AG04450 (cell line): ENCODE results near the gene CCDC78. TPM values are rescaled to one million over a fixed set of nuclear protein-coding genes. Genes with fewer than 3 reads are reported as not detected.

Source experiments
- CTCF ChIA-PET: fragments of 300-600, 350-600 bp; formaldehyde crosslinking; extraction: SDS; loops from one replicate; lab custom pipeline; 2022; ENCODE audit warnings: antibody characterized with exemption, inconsistent platforms; lab: Charles Lee
- POLR2A ChIA-PET: fragments of 350-600 bp; formaldehyde crosslinking; extraction: SDS; loops from one replicate; lab custom pipeline; 2021; ENCODE audit warnings: antibody characterized with exemption, inconsistent platforms; lab: Yijun Ruan, JAX
- DNase-seq: peaks from one replicate; pipeline ENCODE4 v3.0.0-alpha.2; 2011; ENCODE audit warnings: low read depth, low spot score
- H3K27ac ChIP-seq: one replicate; pipeline ENCODE4 v1.5.1; 2012; ENCODE audit warnings: low read depth, low read length, control low read depth
- H3K27me3 ChIP-seq: one replicate; pipeline ENCODE4 v1.6.0; 2012; ENCODE audit warnings: low read length; ENCODE audit not compliant: control insufficient read depth, insufficient read depth
- H3K4me3 ChIP-seq: 2 replicates; pipeline ENCODE4 v1.5.1; 2011; ENCODE audit warnings: mild to moderate bottlenecking, low read depth, low read length, control low read depth
- H3K9me3 ChIP-seq: 2 replicates; pipeline ENCODE4 v1.5.1; 2012; ENCODE audit warnings: low read length; ENCODE audit not compliant: control insufficient read depth, insufficient read depth
- polyA plus RNA-seq: library from polyadenylated mRNA; depleted of rRNA; stranded (reverse); fragments of >200 nt; gene quantifications from 2 replicates; pipeline ENCODE4 v1.2.3, GENCODE V29; 2011
- TF ChIP-seq, protein P1 (sequence below): IDR thresholded peaks from 2 replicates; pipeline ENCODE4 v1.5.1; 2011; ENCODE audit warnings: low read depth, low read length, control low read depth, inconsistent platforms

CCDC78 gene
- polyA plus RNA-seq, 1 experiment: 1.1 TPM

DNA sequence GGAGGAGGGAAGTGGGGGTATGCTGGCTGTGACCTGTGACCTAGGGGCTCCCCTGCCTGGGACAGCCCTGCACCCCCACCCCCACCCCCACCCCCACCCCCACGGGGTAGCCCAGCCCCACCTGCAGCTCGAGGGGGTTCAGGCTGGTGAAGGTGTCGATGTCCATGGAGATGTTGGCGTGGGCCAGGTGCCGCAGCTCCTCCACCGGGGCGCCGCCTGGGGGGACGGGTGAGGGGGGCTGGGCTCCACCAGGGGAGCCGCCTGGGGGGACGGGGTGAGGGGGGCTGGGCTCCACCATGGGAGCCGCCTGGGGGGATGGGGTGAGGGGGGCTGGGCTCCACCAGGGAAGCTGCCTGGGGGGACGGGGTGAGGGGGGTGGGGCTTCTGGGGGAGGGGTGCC, 44.2 kb upstream of the CCDC78 start:
- H3K9me3 ChIP-seq: no peaks in the 10 kb centered on the region; the same call in 1 of the 2 replicates
- TF ChIP-seq, protein P1, sequence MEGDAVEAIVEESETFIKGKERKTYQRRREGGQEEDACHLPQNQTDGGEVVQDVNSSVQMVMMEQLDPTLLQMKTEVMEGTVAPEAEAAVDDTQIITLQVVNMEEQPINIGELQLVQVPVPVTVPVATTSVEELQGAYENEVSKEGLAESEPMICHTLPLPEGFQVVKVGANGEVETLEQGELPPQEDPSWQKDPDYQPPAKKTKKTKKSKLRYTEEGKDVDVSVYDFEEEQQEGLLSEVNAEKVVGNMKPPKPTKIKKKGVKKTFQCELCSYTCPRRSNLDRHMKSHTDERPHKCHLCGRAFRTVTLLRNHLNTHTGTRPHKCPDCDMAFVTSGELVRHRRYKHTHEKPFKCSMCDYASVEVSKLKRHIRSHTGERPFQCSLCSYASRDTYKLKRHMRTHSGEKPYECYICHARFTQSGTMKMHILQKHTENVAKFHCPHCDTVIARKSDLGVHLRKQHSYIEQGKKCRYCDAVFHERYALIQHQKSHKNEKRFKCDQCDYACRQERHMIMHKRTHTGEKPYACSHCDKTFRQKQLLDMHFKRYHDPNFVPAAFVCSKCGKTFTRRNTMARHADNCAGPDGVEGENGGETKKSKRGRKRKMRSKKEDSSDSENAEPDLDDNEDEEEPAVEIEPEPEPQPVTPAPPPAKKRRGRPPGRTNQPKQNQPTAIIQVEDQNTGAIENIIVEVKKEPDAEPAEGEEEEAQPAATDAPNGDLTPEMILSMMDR: no peak
- no peak overlapping the region for H3K27ac ChIP-seq
- no peak overlapping the region for H3K4me3 ChIP-seq
- no peaks in the 10 kb centered on the region for H3K27me3 ChIP-seq
- no peak for DNase-seq
- POLR2A ChIA-PET: no interaction called here
- CTCF ChIA-PET: no interaction called here

DNA sequence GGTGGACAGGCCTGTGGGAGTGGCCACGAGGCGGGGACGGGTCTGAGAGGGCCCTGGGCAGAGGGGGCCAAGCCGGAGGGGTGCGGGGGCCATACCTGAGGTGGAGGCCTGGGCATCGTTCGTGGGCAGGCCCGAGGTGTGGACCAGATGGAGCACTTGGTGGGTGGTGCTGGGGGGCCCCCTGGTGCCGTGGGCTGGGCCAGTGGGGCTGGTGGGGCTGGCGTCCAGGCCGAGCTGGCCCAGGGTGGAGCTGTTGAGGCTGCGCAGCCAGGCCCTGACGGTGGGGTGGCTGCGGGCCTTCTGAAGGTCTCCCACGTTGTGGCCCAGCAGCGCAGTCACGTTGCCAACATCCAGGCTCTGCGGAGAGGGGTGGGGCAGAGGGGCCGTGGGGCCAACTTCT, 43.7 kb upstream of the CCDC78 start:
- DNase-seq: no peak
- CTCF ChIA-PET: no interaction called here
- POLR2A ChIA-PET: no interaction called here
- TF ChIP-seq, protein P1: no peak
- Histone ChIP-seq H3K27ac (no peak overlapping the region), H3K4me3 (no peak overlapping the region), H3K27me3 (no peaks in the 10 kb centered on the region), H3K9me3 (no peaks in the 10 kb centered on the region; the same call in 1 of the 2 replicates)

DNA sequence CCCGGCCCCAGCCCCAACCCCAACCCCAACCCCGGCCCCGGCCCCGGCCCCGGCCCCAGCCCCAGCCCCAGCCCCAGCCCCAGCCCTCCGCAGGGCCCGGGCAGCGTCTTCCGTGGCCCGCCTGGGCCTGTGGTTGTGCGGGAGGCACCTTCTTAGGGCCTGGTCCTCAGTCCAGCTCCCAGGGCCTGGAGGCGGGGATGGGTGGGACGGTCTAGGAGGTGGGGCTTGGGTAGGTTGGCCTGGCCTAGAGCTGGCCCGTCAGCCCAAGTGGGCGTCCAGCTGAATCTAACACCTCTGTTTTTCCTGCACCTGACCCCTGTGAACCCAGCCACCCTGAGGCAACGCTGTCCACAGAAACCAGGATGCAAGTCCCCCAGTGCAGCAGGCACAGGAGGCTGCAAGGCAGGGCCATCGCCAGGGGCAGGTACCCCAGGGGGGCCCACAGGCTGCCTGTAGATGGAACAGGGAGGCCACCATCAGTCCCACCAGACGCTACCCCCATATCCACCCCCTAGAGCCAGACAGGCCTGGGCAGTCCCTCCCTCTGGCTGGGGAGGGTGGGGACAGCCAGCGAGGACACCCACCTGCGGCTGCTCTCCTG, 43.0 kb upstream of the CCDC78 start:
- POLR2A ChIA-PET: no interaction called here
- H3K27ac ChIP-seq: no peak overlapping the region
- no peaks in the 10 kb centered on the region for H3K27me3 ChIP-seq
- no peak overlapping the region for H3K4me3 ChIP-seq
- H3K9me3 ChIP-seq: no peaks in the 10 kb centered on the region; the same call in 1 of the 2 replicates
- CTCF ChIA-PET: no interaction called here
- no peak for DNase-seq
- TF ChIP-seq, protein P1: no peak

DNA sequence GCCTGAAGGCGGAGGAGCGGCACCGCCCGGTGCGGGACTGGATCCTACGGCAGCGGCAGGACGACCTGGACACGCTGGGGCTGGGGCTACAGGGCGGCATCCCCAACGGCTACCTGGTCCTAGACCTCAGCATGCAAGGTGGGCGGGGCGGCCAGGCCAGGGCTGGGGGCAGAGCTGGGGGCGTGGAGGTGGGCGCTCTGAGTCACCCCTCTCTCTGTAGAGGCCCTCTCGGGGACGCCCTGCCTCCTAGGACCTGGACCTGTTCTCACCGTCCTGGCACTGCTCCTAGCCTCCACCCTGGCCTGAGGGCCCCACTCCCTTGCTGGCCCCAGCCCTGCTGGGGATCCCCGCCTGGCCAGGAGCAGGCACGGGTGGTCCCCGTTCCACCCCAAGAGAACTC, 42.2 kb upstream of the CCDC78 start:
- CTCF ChIA-PET: no interaction called here

DNA sequence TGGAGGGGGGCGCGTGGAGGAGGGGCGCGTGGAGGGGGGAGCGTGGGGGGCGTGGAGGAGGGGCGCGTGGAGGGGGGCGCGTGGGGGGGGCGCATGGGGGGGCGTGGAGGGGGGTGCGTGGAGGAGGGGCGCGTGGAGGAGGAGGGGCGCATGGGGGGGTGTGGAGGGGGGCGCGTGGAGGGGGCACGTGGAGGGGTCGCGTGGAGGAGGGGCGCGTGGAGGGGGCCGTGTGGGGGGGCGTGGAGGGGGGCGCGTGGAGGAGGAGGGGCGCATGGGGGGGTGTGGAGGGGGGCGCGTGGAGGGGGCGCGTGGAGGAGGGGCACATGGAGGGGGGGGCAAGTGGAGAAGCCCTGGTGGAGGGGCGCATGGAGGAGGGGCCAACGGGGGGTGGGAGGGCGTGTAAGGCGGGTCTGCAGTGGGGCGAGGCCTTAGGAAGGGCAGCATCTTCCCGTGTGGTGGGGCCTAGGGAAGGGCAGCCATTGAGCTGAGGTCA, 41.5 kb upstream of the CCDC78 start:
- Histone ChIP-seq H3K27ac (no peak overlapping the region), H3K9me3 (no peaks in the 10 kb centered on the region; the same call in 1 of the 2 replicates), H3K4me3 (no peak overlapping the region), H3K27me3 (no peaks in the 10 kb centered on the region)
- CTCF ChIA-PET: no interaction called here
- POLR2A ChIA-PET: no interaction called here
- no peak for DNase-seq
- TF ChIP-seq, protein P1: no peak

More for the DNA sequence above, 42.2 kb upstream of the CCDC78 start:
- POLR2A ChIA-PET: no interaction called here
- H3K9me3 ChIP-seq: no peaks in the 10 kb centered on the region; the same call in 1 of the 2 replicates
- no peak overlapping the region for H3K27ac ChIP-seq
- H3K4me3 ChIP-seq: no peak overlapping the region
- H3K27me3 ChIP-seq: no peaks in the 10 kb centered on the region
- TF ChIP-seq, protein P1: no peak
- no peak for DNase-seq
